Activated CD8-positive, alpha-beta T cell treated with anti-CD3 and anti-CD28 coated beads for 36 hours (primary cell): ENCODE data around the gene SUPT4H1. TPM values are rescaled to one million over a fixed set of nuclear protein-coding genes. Genes with fewer than 3 reads are reported as not detected.

Experiments used
- ATAC-seq: fragments of 200-7000 bp; cut with Tn5 transposase; one replicate; pipeline ENCODE4 v1.10.0; 2021; ENCODE audit warnings: mild to moderate bottlenecking, moderate library complexity
- CTCF ChIA-PET: fragments of 350-600 bp; sonication (Branson Sonifier 250); formaldehyde crosslinking; loops from one replicate; lab custom pipeline; 2021; ENCODE audit warnings: antibody characterized with exemption; lab: Charles Lee
- POLR2A ChIA-PET: fragments of 350-600 bp; sonication (Branson Sonifier 250); formaldehyde crosslinking; loops from one replicate; lab custom pipeline; 2021; ENCODE audit warnings: antibody characterized with exemption; lab: Charles Lee
- DNase-seq: peaks from one replicate; pipeline ENCODE4 v3.0.0-alpha.2; 2020
- H3K27ac Mint-ChIP-seq: one replicate; pipeline ENCODE4 v1.8.0; 2021; ENCODE audit warnings: mild to moderate bottlenecking, mixed read lengths
- H3K27me3 Mint-ChIP-seq: one replicate; pipeline ENCODE4 v1.8.0; 2021; ENCODE audit warnings: mixed read lengths
- H3K36me3 Mint-ChIP-seq: one replicate; pipeline ENCODE4 v1.8.0; 2021; ENCODE audit warnings: low read depth, mixed read lengths
- H3K4me1 Mint-ChIP-seq: one replicate; pipeline ENCODE4 v1.8.0; 2021; ENCODE audit warnings: low read depth, mixed read lengths
- H3K4me3 Mint-ChIP-seq: one replicate; pipeline ENCODE4 v1.8.0; 2021; ENCODE audit warnings: mild to moderate bottlenecking, moderate library complexity, mixed read lengths
- H3K9me3 Mint-ChIP-seq: one replicate; pipeline ENCODE4 v1.8.0; 2021; ENCODE audit warnings: mixed read lengths
- CTCF ChIP-seq: fragments of 200-600 bp; IDR thresholded peaks from one replicate; pipeline ENCODE4 v1.8.0; 2022; ENCODE audit warnings: antibody characterized with exemption, mild to moderate bottlenecking
- intact Hi-C: fragments of 100-400 bp; cut with micrococcal nuclease; formaldehyde crosslinking; loops from one replicate; pipeline ENCODE4 v1.10.0; 2022
- total RNA-seq, 2 experiments: library from RNA; stranded (reverse); gene quantifications; one replicate each; pipeline ENCODE4 v1.2.3, GENCODE V29; 2021

The SUPT4H1 gene
- total RNA-seq, 2 experiments from 2014 or later, result 104 to 110 TPM

GRCh38 chr17:58356231-58356630 lies 4.2 kb upstream of the SUPT4H1 start:
- Mint-ChIP-seq H3K27ac (no peak overlapping the region), H3K9me3 (no peaks in the 10 kb centered on the region), H3K36me3 (peaks cover 17% of the 10 kb centered on the region), H3K4me3 (no peak overlapping the region), H3K27me3 (no peaks in the 10 kb centered on the region), H3K4me1 (peaks cover 14% of the 10 kb centered on the region)
- POLR2A ChIA-PET, result interaction anchor here (0.6 to 12.8 kb wide), 9 partner anchors 8 to 44 kb away, joined by 3 to 496 read pairs (median 6); partner anchors contain the start of gene TSPOAP1
- intact Hi-C loops, result no loop called here
- CTCF ChIA-PET, result interaction anchor here (1.1 to 7.4 kb wide), 6 partner anchors 11 to 61 kb away, joined by 3 to 94 read pairs (median 4); partner anchors contain the start of gene RNF43
- DNase-seq (no peak), ATAC-seq (no peak)
- no peak for TF ChIP-seq CTCF

- Mint-ChIP-seq H3K4me3 (no peak overlapping the region), H3K4me1 (peaks cover 18% of the 10 kb centered on the region), H3K27me3 (no peaks in the 10 kb centered on the region), H3K27ac (peak overlapping the region; percentile 95), H3K9me3 (no peaks in the 10 kb centered on the region), H3K36me3 (peaks cover 27% of the 10 kb centered on the region)
- POLR2A ChIA-PET, result interaction anchor here (0.6 to 12.8 kb wide), 9 partner anchors 8 to 164 kb away, joined by 3 to 496 read pairs (median 6); partner anchors contain the start of genes RNF43 and TSPOAP1
- CTCF ChIA-PET, result interaction anchor here (1.1 to 7.4 kb wide), 6 partner anchors 9 to 63 kb away, joined by 4 to 94 read pairs (median 7); partner anchors contain the start of gene RNF43
- DNase-seq (no peak), ATAC-seq (no peak)
- intact Hi-C loops, result loop anchor here (5.0 kb wide), 1 partner anchor 37 kb away; no protein-coding TSS in a partner anchor
- no peak for TF ChIP-seq CTCF
These were observed 2.7 kb upstream of the SUPT4H1 start for GRCh38 chr17:58354541-58355216.

DNA sequence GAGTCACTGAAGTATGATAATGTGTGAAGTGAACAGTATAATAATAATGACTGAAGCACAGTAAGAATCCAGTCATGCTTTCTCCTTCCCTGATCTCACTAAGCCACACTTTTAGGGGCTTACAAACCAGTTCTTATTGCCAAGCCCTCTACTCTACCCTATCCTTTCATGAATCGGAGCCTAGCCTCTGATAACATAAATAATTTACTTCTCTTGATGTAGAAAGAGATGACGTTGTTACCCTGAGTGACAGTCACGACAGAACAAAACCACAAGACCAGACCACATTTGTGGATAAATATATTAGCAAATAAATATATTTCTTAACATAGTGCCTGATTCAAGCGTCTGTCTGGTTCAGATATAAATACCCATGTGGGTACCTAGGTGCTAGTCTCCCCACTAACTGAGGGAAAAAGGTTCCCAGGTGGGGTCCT lies 1.4 kb upstream of the SUPT4H1 start:
- Mint-ChIP-seq H3K4me3 (peak overlapping the region; percentile 97), H3K36me3 (peaks cover 39% of the 10 kb centered on the region), H3K9me3 (no peaks in the 10 kb centered on the region), H3K27ac (peak overlapping the region; percentile 95), H3K4me1 (peaks cover 31% of the 10 kb centered on the region), H3K27me3 (no peaks in the 10 kb centered on the region)
- intact Hi-C loops, result loop anchor here (5.0 kb wide), 1 partner anchor 36 kb away; no protein-coding TSS in a partner anchor
- ATAC-seq, result peak; percentile 17
- no peak for DNase-seq
- ChIA-PET POLR2A (interaction anchor here (1.0 to 12.8 kb wide), 12 partner anchors 9 to 278 kb away, joined by 3 to 496 read pairs (median 8); partner anchors contain the start of genes HSF5, RNF43 and TSPOAP1), CTCF (interaction anchor here (1.6 to 7.4 kb wide), 6 partner anchors 10 to 64 kb away, joined by 6 to 94 read pairs (median 10); partner anchors contain the start of gene RNF43)
- TF ChIP-seq CTCF, result no peak

DNA sequence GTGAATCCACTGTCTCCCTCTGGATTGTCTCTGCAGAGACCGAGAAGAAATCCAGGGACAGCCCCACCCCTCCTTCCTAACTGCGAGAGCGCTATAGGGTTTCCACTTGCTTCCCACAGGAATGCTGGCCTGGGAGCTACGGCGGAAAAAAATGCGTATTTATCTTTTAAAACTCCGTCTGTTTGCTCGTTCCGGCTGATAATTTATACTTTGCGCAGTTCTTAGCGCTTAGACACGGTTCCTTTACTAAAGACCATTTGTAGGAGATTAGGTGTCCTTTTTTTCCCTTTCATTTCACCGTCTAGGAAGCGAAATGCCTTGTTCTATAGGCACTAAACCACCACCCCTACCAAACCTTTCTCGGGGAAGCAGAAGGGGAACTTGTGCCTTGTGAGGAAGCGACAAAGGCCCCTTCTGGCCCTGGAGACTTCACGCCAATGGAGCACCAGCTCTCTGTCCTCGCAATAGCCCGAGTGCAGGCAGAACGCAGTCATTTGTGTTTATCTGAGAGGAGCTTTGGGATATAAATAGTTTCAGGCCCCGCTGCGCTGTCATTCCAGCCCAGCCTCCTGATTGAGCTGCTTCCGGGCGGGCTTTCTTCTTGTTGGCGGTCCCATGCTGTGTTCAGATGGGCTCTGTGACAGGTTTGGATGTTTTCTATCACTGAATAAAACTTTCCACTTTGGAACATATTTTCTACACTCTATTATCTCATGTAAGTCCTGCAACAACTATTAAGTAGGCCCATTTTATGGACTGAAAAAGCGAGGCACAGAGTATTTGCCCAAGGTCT lies 791 bp upstream of the SUPT4H1 start:
- Mint-ChIP-seq H3K27me3 (no peaks in the 10 kb centered on the region), H3K36me3 (peaks cover 45% of the 10 kb centered on the region), H3K4me1 (peaks cover 37% of the 10 kb centered on the region), H3K27ac (peak overlapping the region; percentile 95), H3K9me3 (no peaks in the 10 kb centered on the region), H3K4me3 (peak overlapping the region; percentile 97)
- DNase-seq (peak; percentile 60), ATAC-seq (peak; percentile 6)
- CTCF ChIA-PET, result interaction anchor here (0.7 to 7.4 kb wide), 11 partner anchors 9 to 67 kb away, joined by 4 to 94 read pairs (median 7); partner anchors contain the start of gene RNF43
- POLR2A ChIA-PET, result interaction anchor here (0.6 to 12.8 kb wide), 18 partner anchors 10 to 279 kb away, joined by 3 to 496 read pairs (median 6); partner anchors contain the start of genes HSF5, RNF43 and TSPOAP1
- TF ChIP-seq CTCF, result no peak
- intact Hi-C loops, result loop anchor here (5.0 kb wide), 1 partner anchor 35 kb away; no protein-coding TSS in a partner anchor
